SK-N-SH treated with all-trans-retinoic acid at 6 μM for 48 hours (cell line): Measurements from ENCODE around the gene DUSP5.

Experiments
- CREB5 ChIP-seq: fragments of 250-450 bp; sonication (Bioruptor Pico); IDR thresholded peaks from 2 replicates; pipeline ENCODE4 v1.5.1; 2020; ENCODE audit warnings: low read depth, mild to moderate bottlenecking, moderate library complexity
- GLIS3 ChIP-seq: fragments of 250-450 bp; sonication (Bioruptor Pico); IDR thresholded peaks from 2 replicates; pipeline ENCODE4 v1.5.0; 2020; ENCODE audit warnings: mild to moderate bottlenecking, moderate library complexity
- OSR1 ChIP-seq: fragments of 250-450 bp; sonication (Bioruptor Pico); IDR thresholded peaks from 2 replicates; pipeline ENCODE4 v1.8.0; 2022; ENCODE audit warnings: moderate library complexity, mild to moderate bottlenecking, inconsistent platforms
- TCF4 ChIP-seq: fragments of 250-450 bp; sonication (Bioruptor Pico); IDR thresholded peaks from 2 replicates; pipeline ENCODE4 v1.8.0; 2021; ENCODE audit warnings: mild to moderate bottlenecking, moderate library complexity, borderline replicate concordance

- TF ChIP-seq CREB5, result no peak
- TF ChIP-seq TCF4 (CRISPR knock-in tag), result no peak
- TF ChIP-seq OSR1 (CRISPR knock-in tag), result no peak
- no peak for TF ChIP-seq GLIS3
These were observed 23.7 kb upstream of the DUSP5 start for GRCh38 chr10:110474017-110474416.
